ENCODE measurements around the gene EEF1A2. TPM values are rescaled to one million over a fixed set of nuclear protein-coding genes. Genes with fewer than 3 reads are reported as not detected.
A peak's percentile ranks its signal among the peaks of the same experiment; 100 is the strongest.

EEF1A2 gene
- total RNA-seq, 1 experiment from 2014 or later: 32.0 TPM

DNA sequence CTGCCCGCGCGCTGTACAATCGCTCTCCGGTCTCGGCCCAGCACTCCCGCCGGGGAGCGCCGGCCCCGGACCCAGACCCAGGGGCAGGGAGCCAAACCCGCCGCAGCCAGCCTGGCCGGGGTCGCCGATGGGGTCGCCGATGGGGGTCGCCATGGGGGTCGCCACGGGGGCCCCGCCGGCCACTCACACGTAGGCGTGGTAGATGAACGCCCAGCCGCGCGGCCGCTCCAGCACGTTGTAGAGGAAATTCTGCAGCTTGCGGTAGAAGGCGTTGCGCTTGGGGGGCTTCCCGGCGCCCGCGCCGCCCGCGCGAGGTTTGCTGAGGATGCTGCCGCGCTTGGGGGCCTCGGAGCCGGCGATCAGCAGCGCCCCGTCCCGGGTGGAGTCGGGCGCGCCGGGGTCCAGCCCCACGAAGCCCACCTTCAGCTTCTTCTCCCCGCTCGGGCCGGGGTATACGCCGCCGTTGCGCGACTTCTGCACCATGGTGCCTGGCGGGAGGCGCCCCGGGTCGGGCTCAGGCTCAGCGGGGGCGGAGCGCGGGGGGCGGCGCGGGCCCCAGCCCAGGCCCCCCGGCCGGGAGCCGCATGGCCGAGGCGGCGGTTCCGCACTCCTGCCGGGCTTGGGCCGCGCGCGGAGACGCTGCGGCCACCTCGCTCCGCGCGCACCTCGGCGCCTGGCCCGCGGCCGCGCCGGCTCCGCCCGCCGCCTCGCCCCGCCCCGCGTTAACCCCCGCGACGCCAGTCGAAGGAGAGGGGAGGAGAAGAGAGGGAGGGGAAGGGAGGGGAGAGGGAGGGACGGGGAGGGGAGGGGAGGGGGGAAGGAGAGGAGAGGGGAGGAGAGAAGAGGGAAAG is 26.7 kb downstream of the EEF1A2 start, which contains the start of gene KCNQ2:
KCNQ2 (minus strand) TSS at position 675 of the 851 bp plus-strand sequence; CDS start at position 483, 192 bp downstream.
- peak in 1 of 2 experiments; percentile 55 for DNase-seq
- intact Hi-C loops (cut with micrococcal nuclease; ENCODE audit: unreplicated experiment): no loop called here
- Mint-ChIP-seq H3K9me3 (ENCODE audit: unreplicated experiment) (no peaks in the 10 kb centered on the region), H3K4me1 (ENCODE audit: low read depth, unreplicated experiment) (no peaks in the 10 kb centered on the region), H3K27me3 (ENCODE audit: insufficient read depth, unreplicated experiment) (peaks cover 46% of the 10 kb centered on the region), H3K36me3 (ENCODE audit: insufficient read depth, unreplicated experiment) (peaks cover 4% of the 10 kb centered on the region), H3K4me3 (ENCODE audit: unreplicated experiment) (peak within 1 kb of the TSS; percentile 29), H3K27ac (ENCODE audit: unreplicated experiment) (no peak within 1 kb of the TSS)
- BruUV-seq (replicated peaks): no TSS peak
- Histone ChIP-seq H3K4me1 (peaks cover 6% of the 10 kb centered on the region; the same call in 1 of the 2 replicates), H3K36me3 (ENCODE audit: control insufficient read depth, insufficient read depth, low read length) (no peaks in the 10 kb centered on the region), H3K4me3 (ENCODE audit: low read depth, low read length) (peak within 1 kb of the TSS; percentile 14), H3K27me3 (replicated peaks; ENCODE audit: control insufficient read depth, insufficient read depth, low read length) (peaks cover 2% of the 10 kb centered on the region), H3K9me3 (no peaks in the 10 kb centered on the region)
- TF ChIP-seq, protein P1, sequence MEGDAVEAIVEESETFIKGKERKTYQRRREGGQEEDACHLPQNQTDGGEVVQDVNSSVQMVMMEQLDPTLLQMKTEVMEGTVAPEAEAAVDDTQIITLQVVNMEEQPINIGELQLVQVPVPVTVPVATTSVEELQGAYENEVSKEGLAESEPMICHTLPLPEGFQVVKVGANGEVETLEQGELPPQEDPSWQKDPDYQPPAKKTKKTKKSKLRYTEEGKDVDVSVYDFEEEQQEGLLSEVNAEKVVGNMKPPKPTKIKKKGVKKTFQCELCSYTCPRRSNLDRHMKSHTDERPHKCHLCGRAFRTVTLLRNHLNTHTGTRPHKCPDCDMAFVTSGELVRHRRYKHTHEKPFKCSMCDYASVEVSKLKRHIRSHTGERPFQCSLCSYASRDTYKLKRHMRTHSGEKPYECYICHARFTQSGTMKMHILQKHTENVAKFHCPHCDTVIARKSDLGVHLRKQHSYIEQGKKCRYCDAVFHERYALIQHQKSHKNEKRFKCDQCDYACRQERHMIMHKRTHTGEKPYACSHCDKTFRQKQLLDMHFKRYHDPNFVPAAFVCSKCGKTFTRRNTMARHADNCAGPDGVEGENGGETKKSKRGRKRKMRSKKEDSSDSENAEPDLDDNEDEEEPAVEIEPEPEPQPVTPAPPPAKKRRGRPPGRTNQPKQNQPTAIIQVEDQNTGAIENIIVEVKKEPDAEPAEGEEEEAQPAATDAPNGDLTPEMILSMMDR (IDR thresholded peaks at IDR 0.05; ENCODE audit: insufficient read depth in 1 of 2, low read depth in 1 of 2, low read length in 1 of 2, severe bottlenecking in 1 of 2, unreplicated experiment in 1 of 2): no peak
- POLR2A ChIA-PET: no interaction called here
- CTCF ChIA-PET: interaction anchor here (0.6 kb wide), 1 partner anchor 181 kb away, joined by 3 read pairs; no protein-coding TSS in a partner anchor

DNA sequence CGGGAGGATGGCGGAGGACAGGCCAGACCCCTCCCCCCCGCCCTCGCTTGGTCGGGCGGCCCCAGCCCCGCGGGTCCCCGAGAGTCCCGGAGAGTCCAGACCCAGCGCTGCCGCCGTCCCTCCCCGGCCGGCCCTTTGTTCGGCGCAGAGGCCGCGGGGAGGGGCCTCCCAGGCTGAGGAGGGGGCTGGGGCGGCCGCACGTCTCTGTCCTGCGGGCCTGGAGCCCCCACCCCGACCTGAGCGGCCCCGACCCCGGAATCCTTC is 27.2 kb downstream of the EEF1A2 start:
- no peak for DNase-seq
- Histone ChIP-seq H3K9me3 (no peaks in the 10 kb centered on the region), H3K36me3 (ENCODE audit: control insufficient read depth, insufficient read depth, low read length) (no peaks in the 10 kb centered on the region), H3K4me1 (peaks cover 6% of the 10 kb centered on the region; the same call in 1 of the 2 replicates), H3K4me3 (ENCODE audit: low read depth, low read length) (no peak overlapping the region), H3K27me3 (replicated peaks; ENCODE audit: control insufficient read depth, insufficient read depth, low read length) (peaks cover 3% of the 10 kb centered on the region)
- TF ChIP-seq, protein P1 (IDR thresholded peaks at IDR 0.05; ENCODE audit: insufficient read depth in 1 of 2, low read depth in 1 of 2, low read length in 1 of 2, severe bottlenecking in 1 of 2, unreplicated experiment in 1 of 2): no peak
- Mint-ChIP-seq H3K27ac (ENCODE audit: unreplicated experiment) (no peak overlapping the region), H3K27me3 (ENCODE audit: insufficient read depth, unreplicated experiment) (peaks cover 48% of the 10 kb centered on the region), H3K4me1 (ENCODE audit: low read depth, unreplicated experiment) (no peaks in the 10 kb centered on the region), H3K4me3 (ENCODE audit: unreplicated experiment) (no peak overlapping the region), H3K9me3 (ENCODE audit: unreplicated experiment) (no peaks in the 10 kb centered on the region), H3K36me3 (ENCODE audit: insufficient read depth, unreplicated experiment) (peaks cover 4% of the 10 kb centered on the region)
- ChIA-PET POLR2A (no interaction called here), CTCF (interaction anchor here (0.6 kb wide), 2 partner anchors 172 to 180 kb away, joined by 3 to 5 read pairs; no protein-coding TSS in a partner anchor)
- BruUV-seq (replicated peaks): no TSS peak
- intact Hi-C loops (cut with micrococcal nuclease; ENCODE audit: unreplicated experiment): no loop called here

DNA sequence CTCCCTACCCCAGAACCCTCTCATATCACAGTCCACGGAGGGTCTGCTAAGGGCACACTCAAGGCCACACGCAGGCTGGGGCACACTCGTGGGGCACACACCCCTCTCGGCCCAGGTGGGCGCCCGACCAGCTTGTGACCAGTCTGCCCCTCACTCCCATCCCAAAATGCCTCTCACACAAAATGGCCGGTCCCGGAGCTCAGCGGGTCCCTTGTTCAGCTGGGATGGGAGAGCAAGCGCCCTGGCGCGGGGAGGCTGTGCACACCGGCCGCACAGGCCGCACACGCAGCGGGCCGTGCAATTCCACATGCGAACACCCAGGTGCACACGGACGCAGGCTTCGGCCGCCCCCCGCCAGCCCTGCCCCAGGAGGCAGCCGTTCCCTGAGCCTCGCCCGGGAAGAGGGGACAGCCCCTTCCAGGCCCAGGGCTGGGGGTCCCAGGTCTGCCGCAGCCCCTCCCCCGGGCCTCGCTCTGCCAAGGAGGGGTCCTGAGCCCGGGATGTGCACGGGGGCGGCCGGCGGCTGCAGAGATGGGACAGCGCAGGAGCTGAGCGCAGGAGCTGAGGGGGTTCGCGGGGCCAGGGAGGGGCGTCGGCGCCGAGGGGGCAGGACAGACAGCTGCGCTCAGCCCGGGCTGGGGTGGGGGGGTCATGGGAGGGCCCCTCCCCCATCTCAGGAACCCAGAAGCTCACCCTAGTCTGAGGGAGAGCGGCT is 27.7 kb downstream of the EEF1A2 start:
- no peaks in the 10 kb centered on the region for H3K9me3 ChIP-seq
- ChIA-PET POLR2A (no interaction called here), CTCF (interaction anchor here (0.6 kb wide), 3 partner anchors 171 to 720 kb away, joined by 3 to 5 read pairs (median 5); no protein-coding TSS in a partner anchor)
- H3K27me3 ChIP-seq (replicated peaks; ENCODE audit: control insufficient read depth, insufficient read depth, low read length): peaks cover 3% of the 10 kb centered on the region
- DNase-seq: no peak
- TF ChIP-seq, protein P1 (IDR thresholded peaks at IDR 0.05; ENCODE audit: insufficient read depth in 1 of 2, low read depth in 1 of 2, low read length in 1 of 2, severe bottlenecking in 1 of 2, unreplicated experiment in 1 of 2): no peak
- Mint-ChIP-seq H3K4me1 (ENCODE audit: low read depth, unreplicated experiment) (no peaks in the 10 kb centered on the region), H3K36me3 (ENCODE audit: insufficient read depth, unreplicated experiment) (peaks cover 4% of the 10 kb centered on the region), H3K27me3 (ENCODE audit: insufficient read depth, unreplicated experiment) (peaks cover 52% of the 10 kb centered on the region), H3K27ac (ENCODE audit: unreplicated experiment) (no peak overlapping the region), H3K4me3 (ENCODE audit: unreplicated experiment) (peak overlapping the region; percentile 31), H3K9me3 (ENCODE audit: unreplicated experiment) (no peaks in the 10 kb centered on the region)
- BruUV-seq (replicated peaks): no TSS peak
- intact Hi-C loops (cut with micrococcal nuclease; ENCODE audit: unreplicated experiment): no loop called here
- H3K4me1 ChIP-seq: peaks cover 6% of the 10 kb centered on the region; the same call in 1 of the 2 replicates
- H3K4me3 ChIP-seq (ENCODE audit: low read depth, low read length): no peak overlapping the region
- H3K36me3 ChIP-seq (ENCODE audit: control insufficient read depth, insufficient read depth, low read length): no peaks in the 10 kb centered on the region

Data from Caco-2 (cell line).